Stimulated activated CD8-positive, alpha-beta memory T cell treated with anti-CD3 and anti-CD28 coated beads, Interleukin-4, amount 100 ng/mL, for 48 hours (primary cell): ENCODE results near the gene ZMYM4.

Experiments
- DNase-seq: peaks from one replicate; pipeline ENCODE4 v3.0.0-alpha.2; 2020

ZMYM4 gene

GRCh38 chr1:35278886-35279554, 10.5 kb downstream of the ZMYM4 start:
- DNase-seq, result no peak

- no peak for DNase-seq
Observed at GRCh38 chr1:35279555-35279904, 11.0 kb downstream of the ZMYM4 start.

GRCh38 chr1:35280006-35280405, 11.5 kb downstream of the ZMYM4 start:
- DNase-seq, result no peak

- no peak for DNase-seq
Observed at GRCh38 chr1:35281565-35281964, 13.1 kb downstream of the ZMYM4 start.

- DNase-seq, result no peak
Observed at GRCh38 chr1:35282172-35282571, 13.7 kb downstream of the ZMYM4 start.

GRCh38 chr1:35284852-35285251, 16.3 kb downstream of the ZMYM4 start:
- no peak for DNase-seq

- no peak for DNase-seq
Observed at GRCh38 chr1:35285771-35286606, 17.5 kb downstream of the ZMYM4 start.

GRCh38 chr1:35287807-35288640, 19.5 kb downstream of the ZMYM4 start:
- DNase-seq, result no peak

GRCh38 chr1:35288761-35289160, 20.3 kb downstream of the ZMYM4 start:
- DNase-seq, result no peak

GRCh38 chr1:35290452-35290851, 21.9 kb downstream of the ZMYM4 start:
- no peak for DNase-seq

- no peak for DNase-seq
Observed at GRCh38 chr1:35294809-35295208, 26.3 kb downstream of the ZMYM4 start.

- no peak for DNase-seq
Observed at GRCh38 chr1:35297886-35298285, 29.4 kb downstream of the ZMYM4 start.

GRCh38 chr1:35298464-35298863, 30.0 kb downstream of the ZMYM4 start:
- peak; percentile 27 for DNase-seq

GRCh38 chr1:35300376-35300775, 31.9 kb downstream of the ZMYM4 start:
- no peak for DNase-seq

- DNase-seq, result no peak
Observed at GRCh38 chr1:35301674-35302392, 33.3 kb downstream of the ZMYM4 start.

- DNase-seq, result no peak
Observed at GRCh38 chr1:35305383-35305782, 36.9 kb downstream of the ZMYM4 start.

- no peak for DNase-seq
Observed at GRCh38 chr1:35315649-35316048, 47.1 kb downstream of the ZMYM4 start.

GRCh38 chr1:35316264-35316663, 47.8 kb downstream of the ZMYM4 start:
- DNase-seq, result no peak

GRCh38 chr1:35319988-35320713, 51.6 kb downstream of the ZMYM4 start:
- DNase-seq, result no peak

GRCh38 chr1:35320937-35321336, 52.4 kb downstream of the ZMYM4 start:
- no peak for DNase-seq

- no peak for DNase-seq
Observed at GRCh38 chr1:35324486-35324885, 56.0 kb downstream of the ZMYM4 start.

GRCh38 chr1:35326246-35326866, 57.8 kb downstream of the ZMYM4 start:
- DNase-seq, result no peak
